ENCODE results near the gene TMEM92. TPM values are rescaled to one million over a fixed set of nuclear protein-coding genes. Genes with fewer than 3 reads are reported as not detected.

The TMEM92 gene
- total RNA-seq, 1 experiment from 2014 or later = 6.6 TPM

DNA sequence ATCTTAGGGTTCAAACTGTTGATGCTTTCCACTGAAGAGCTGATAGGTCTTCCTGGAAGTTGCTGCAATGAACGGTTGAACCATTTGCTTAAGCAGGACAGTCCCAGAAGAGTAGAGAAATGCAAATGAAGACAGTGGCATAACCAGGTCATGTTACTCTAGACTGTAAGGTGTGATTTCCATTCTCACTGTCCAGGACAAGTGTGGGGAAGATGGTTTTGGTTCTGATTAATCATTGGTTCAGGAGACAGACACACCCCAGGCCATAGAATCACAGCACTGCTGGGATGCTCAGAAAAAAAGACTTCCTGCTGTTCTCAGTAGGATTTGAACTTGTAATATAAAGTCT is 36.8 kb downstream of the TMEM92 start:
- Histone ChIP-seq H3K9ac (ENCODE audit: low read length) (no peak overlapping the region), H3K4me2 (ENCODE audit: low read length) (no peak overlapping the region), H3K9me3 (ENCODE audit: control insufficient read depth in 1 of 2, insufficient read depth in 1 of 2, low read depth in 1 of 2, low read length in 2 of 2) (no peaks in the 10 kb centered on the region), H3K36me3 (ENCODE audit: control insufficient read depth in 1 of 2, insufficient read depth in 2 of 2, low read length in 2 of 2) (no peaks in the 10 kb centered on the region), H3K9me2 (ENCODE audit: insufficient read depth) (no peaks in the 10 kb centered on the region), H2AFZ (ENCODE audit: low read depth, low read length, poor library complexity, severe bottlenecking) (no peak overlapping the region), H3K4me1 (ENCODE audit: control insufficient read depth in 1 of 2, insufficient read depth in 2 of 2, low read length in 2 of 2) (no peaks in the 10 kb centered on the region), H3K4me3 (replicated peaks in 1 of 2; ENCODE audit: low read depth in 1 of 2, low read length in 2 of 2) (no peak overlapping the region), H3K27me3 (ENCODE audit: insufficient read depth, low read length) (no peaks in the 10 kb centered on the region; the same call in 1 of the 2 replicates), H4K20me1 (ENCODE audit: insufficient read depth) (no peaks in the 10 kb centered on the region), H3K27ac (ENCODE audit: low read depth, low read length) (no peak overlapping the region), H3K79me2 (ENCODE audit: insufficient read depth, low read length) (no peaks in the 10 kb centered on the region)
- no peak for DNase-seq (ENCODE audit: low read depth, low spot score)
- intact Hi-C loops (cut with micrococcal nuclease) = no loop called here
- ChIA-PET POLR2A (no interaction called here), RAD21 (ENCODE audit: low non-redundant PET in 1 of 2, low total read pairs in 2 of 2, uncharacterized antibody in 2 of 2, unreplicated experiment in 2 of 2) (no interaction called here), CTCF (interaction anchor here (0.6 kb wide), 1 partner anchor 92 kb away, joined by 3 read pairs; no protein-coding TSS in a partner anchor)
- TF ChIP-seq YY1 (IDR thresholded peaks at IDR 0.05; ENCODE audit: extremely low read depth, insufficient replicate concordance, low read depth, low read length) (no peak), ELF1 (IDR thresholded peaks at IDR 0.05; ENCODE audit: borderline replicate concordance, low read depth) (no peak), EZH2 (IDR thresholded peaks at IDR 0.05) (no peak), POLR2A (IDR thresholded peaks at IDR 0.05; ENCODE audit: borderline replicate concordance, extremely low read depth, insufficient read depth, insufficient read length) (no peak), POLR2AphosphoS5 (IDR thresholded peaks at IDR 0.05; ENCODE audit: low read depth, low read length) (no peak), ZFX (IDR thresholded peaks at IDR 0.05) (no peak), SP1 (IDR thresholded peaks at IDR 0.05; ENCODE audit: low read depth) (no peak)
- TF ChIP-seq, protein P1, sequence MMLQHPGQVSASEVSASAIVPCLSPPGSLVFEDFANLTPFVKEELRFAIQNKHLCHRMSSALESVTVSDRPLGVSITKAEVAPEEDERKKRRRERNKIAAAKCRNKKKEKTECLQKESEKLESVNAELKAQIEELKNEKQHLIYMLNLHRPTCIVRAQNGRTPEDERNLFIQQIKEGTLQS (IDR thresholded peaks at IDR 0.05) = no peak
- BruUV-seq (replicated peaks) = no TSS peak
- ATAC-seq = no peak

DNA sequence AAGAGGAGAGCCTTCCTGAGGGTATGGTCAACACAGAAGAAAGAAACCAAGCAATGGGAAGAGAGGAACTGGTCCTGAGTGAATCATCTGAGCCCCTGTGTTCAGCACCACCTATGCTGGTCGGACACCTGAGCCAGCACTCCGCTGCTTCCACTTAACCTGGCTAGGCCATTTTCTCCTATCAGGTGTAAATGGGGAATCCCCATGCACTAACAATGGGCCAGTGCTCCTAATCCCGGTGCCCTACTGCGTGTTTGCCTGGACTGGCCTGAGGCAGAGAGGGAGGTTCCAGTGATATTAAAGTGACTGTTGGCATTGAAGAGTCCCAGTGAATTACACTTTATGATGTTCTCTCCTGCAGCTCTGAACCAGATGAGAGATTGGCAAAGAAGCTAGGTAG is 37.2 kb downstream of the TMEM92 start:
- no peak for DNase-seq (ENCODE audit: low read depth, low spot score)
- no peaks in the 10 kb centered on the region for H3K79me2 ChIP-seq (ENCODE audit: insufficient read depth, low read length)
- no peak for ATAC-seq
- H3K9me2 ChIP-seq (ENCODE audit: insufficient read depth) = no peaks in the 10 kb centered on the region
- no peaks in the 10 kb centered on the region; the same call in 1 of the 2 replicates for H3K27me3 ChIP-seq (ENCODE audit: insufficient read depth, low read length)
- H3K4me2 ChIP-seq (ENCODE audit: low read length) = no peak overlapping the region
- BruUV-seq (replicated peaks) = no TSS peak
- H3K4me3 ChIP-seq (replicated peaks in 1 of 2; ENCODE audit: low read depth in 1 of 2, low read length in 2 of 2) = no peak overlapping the region
- H3K9ac ChIP-seq (ENCODE audit: low read length) = no peak overlapping the region
- intact Hi-C loops (cut with micrococcal nuclease) = no loop called here
- no peaks in the 10 kb centered on the region for H3K36me3 ChIP-seq (ENCODE audit: control insufficient read depth in 1 of 2, insufficient read depth in 2 of 2, low read length in 2 of 2)
- no peak overlapping the region for H2AFZ ChIP-seq (ENCODE audit: low read depth, low read length, poor library complexity, severe bottlenecking)
- H3K9me3 ChIP-seq (ENCODE audit: control insufficient read depth in 1 of 2, insufficient read depth in 1 of 2, low read depth in 1 of 2, low read length in 2 of 2) = no peaks in the 10 kb centered on the region
- H4K20me1 ChIP-seq (ENCODE audit: insufficient read depth) = no peaks in the 10 kb centered on the region
- RAD21 ChIA-PET (ENCODE audit: low non-redundant PET in 1 of 2, low total read pairs in 2 of 2, uncharacterized antibody in 2 of 2, unreplicated experiment in 2 of 2) = no interaction called here
- no peak overlapping the region for H3K27ac ChIP-seq (ENCODE audit: low read depth, low read length)
- no peaks in the 10 kb centered on the region for H3K4me1 ChIP-seq (ENCODE audit: control insufficient read depth in 1 of 2, insufficient read depth in 2 of 2, low read length in 2 of 2)
- POLR2A ChIA-PET = no interaction called here
- TF ChIP-seq, protein P2, sequence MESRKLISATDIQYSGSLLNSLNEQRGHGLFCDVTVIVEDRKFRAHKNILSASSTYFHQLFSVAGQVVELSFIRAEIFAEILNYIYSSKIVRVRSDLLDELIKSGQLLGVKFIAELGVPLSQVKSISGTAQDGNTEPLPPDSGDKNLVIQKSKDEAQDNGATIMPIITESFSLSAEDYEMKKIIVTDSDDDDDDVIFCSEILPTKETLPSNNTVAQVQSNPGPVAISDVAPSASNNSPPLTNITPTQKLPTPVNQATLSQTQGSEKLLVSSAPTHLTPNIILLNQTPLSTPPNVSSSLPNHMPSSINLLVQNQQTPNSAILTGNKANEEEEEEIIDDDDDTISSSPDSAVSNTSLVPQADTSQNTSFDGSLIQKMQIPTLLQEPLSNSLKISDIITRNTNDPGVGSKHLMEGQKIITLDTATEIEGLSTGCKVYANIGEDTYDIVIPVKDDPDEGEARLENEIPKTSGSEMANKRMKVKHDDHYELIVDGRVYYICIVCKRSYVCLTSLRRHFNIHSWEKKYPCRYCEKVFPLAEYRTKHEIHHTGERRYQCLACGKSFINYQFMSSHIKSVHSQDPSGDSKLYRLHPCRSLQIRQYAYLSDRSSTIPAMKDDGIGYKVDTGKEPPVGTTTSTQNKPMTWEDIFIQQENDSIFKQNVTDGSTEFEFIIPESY (IDR thresholded peaks at IDR 0.05; ENCODE audit: extremely low read depth, insufficient replicate concordance, low read length) = no peak
- TF ChIP-seq JUND (IDR thresholded peaks at IDR 0.05) (no peak), ZNF274 (IDR thresholded peaks at IDR 0.05; ENCODE audit: low read depth, low read length) (no peak), MAX (IDR thresholded peaks at IDR 0.05) (no peak), SIN3A (IDR thresholded peaks at IDR 0.05; ENCODE audit: low read depth) (no peak), POLR2A (IDR thresholded peaks at IDR 0.05; ENCODE audit: borderline replicate concordance, extremely low read depth, insufficient read depth, insufficient read length) (no peak), EZH2 (IDR thresholded peaks at IDR 0.05) (no peak), YY1 (IDR thresholded peaks at IDR 0.05; ENCODE audit: extremely low read depth, insufficient replicate concordance, low read depth, low read length) (no peak), SRF (IDR thresholded peaks at IDR 0.05; ENCODE audit: low read depth) (no peak), ELF1 (IDR thresholded peaks at IDR 0.05; ENCODE audit: borderline replicate concordance, low read depth) (no peak), FOSL1 (IDR thresholded peaks at IDR 0.05; ENCODE audit: low read depth) (no peak), ZFX (IDR thresholded peaks at IDR 0.05) (no peak)
- TF ChIP-seq, protein P3, sequence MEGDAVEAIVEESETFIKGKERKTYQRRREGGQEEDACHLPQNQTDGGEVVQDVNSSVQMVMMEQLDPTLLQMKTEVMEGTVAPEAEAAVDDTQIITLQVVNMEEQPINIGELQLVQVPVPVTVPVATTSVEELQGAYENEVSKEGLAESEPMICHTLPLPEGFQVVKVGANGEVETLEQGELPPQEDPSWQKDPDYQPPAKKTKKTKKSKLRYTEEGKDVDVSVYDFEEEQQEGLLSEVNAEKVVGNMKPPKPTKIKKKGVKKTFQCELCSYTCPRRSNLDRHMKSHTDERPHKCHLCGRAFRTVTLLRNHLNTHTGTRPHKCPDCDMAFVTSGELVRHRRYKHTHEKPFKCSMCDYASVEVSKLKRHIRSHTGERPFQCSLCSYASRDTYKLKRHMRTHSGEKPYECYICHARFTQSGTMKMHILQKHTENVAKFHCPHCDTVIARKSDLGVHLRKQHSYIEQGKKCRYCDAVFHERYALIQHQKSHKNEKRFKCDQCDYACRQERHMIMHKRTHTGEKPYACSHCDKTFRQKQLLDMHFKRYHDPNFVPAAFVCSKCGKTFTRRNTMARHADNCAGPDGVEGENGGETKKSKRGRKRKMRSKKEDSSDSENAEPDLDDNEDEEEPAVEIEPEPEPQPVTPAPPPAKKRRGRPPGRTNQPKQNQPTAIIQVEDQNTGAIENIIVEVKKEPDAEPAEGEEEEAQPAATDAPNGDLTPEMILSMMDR (IDR thresholded peaks at IDR 0.05 in 2 of 3, conservative IDR thresholded peaks at IDR 0.05 in 1 of 3; ENCODE audit: borderline replicate concordance in 1 of 3, insufficient read depth in 1 of 3, low read depth in 2 of 3, low read length in 2 of 3) = no peak
- CTCF ChIA-PET = interaction anchor here (0.6 kb wide), 1 partner anchor 92 kb away, joined by 3 read pairs; no protein-coding TSS in a partner anchor
